H1 (cell line): ENCODE data around the gene KRTAP10-8. TPM values are rescaled to one million over a fixed set of nuclear protein-coding genes. Genes with fewer than 3 reads are reported as not detected.
A peak's percentile ranks its signal among the peaks of the same experiment; 100 is the strongest.
"Not testable (repeated sequence)": the region's sequence is repeated elsewhere in the genome, so short reads cannot be mapped to it uniquely, and the experiment has no call there.

Experiments
- CTCF ChIA-PET: fragments of 300-600 bp; sonication (Branson Sonifier 250); formaldehyde crosslinking; loops from one replicate; lab custom pipeline; 2021; ENCODE audit not compliant: partially characterized antibody; lab: Charles Lee
- POLR2A ChIA-PET: fragments of 300-600 bp; sonication (Branson Sonifier 250); formaldehyde crosslinking; loops from one replicate; lab custom pipeline; 2021; ENCODE audit warnings: inconsistent platforms; ENCODE audit not compliant: partially characterized antibody; lab: Charles Lee
- DNase-seq, 2 experiments: peaks; one replicate each; pipeline versions ENCODE4 v3.0.0 to v3.0.0-alpha.2; 2010 to 2022; ENCODE audit warnings: low spot score in 2 of 2, low read depth in 1 of 2, mixed read lengths in 1 of 2
- FAIRE-seq: peaks from 2 replicates; lab custom pipeline; 2011; peaks lifted over from hg19 to GRCh38; lab: Jason Lieb, UNC
- H2AFZ ChIP-seq: 2 replicates; pipeline ENCODE4 v1.8.1; 2012; ENCODE audit warnings: low read length, inconsistent platforms
- H2AK5ac ChIP-seq: 2 replicates; pipeline ENCODE4 v1.6.1; 2013; ENCODE audit warnings: low read depth, low read length
- H2BK120ac ChIP-seq: replicated peaks from 2 replicates; pipeline ENCODE3; 2013; ENCODE audit warnings: low read depth, low read length, inconsistent platforms
- H2BK12ac ChIP-seq: 2 replicates; pipeline ENCODE4 v1.6.1; 2013; ENCODE audit warnings: low read depth, low read length
- H2BK15ac ChIP-seq: 2 replicates; pipeline ENCODE4 v1.6.1; 2013; ENCODE audit warnings: low read length
- H2BK20ac ChIP-seq: 2 replicates; pipeline ENCODE4 v1.6.1; 2013; ENCODE audit warnings: low read length
- H2BK5ac ChIP-seq: 2 replicates; pipeline ENCODE4 v1.6.1; 2013; ENCODE audit warnings: low read depth, low read length
- H3K14ac ChIP-seq: 2 replicates; pipeline ENCODE4 v1.6.1; 2013; ENCODE audit warnings: inconsistent platforms; ENCODE audit not compliant: insufficient read length
- H3K18ac ChIP-seq: 2 replicates; pipeline ENCODE4 v1.6.1; 2013; ENCODE audit warnings: low read length; ENCODE audit errors: extremely low read depth
- H3K23ac ChIP-seq: 2 replicates; pipeline ENCODE4 v1.6.1; 2013; ENCODE audit warnings: inconsistent platforms; ENCODE audit not compliant: insufficient read length
- H3K23me2 ChIP-seq: 2 replicates; pipeline ENCODE4 v1.6.1; 2013; ENCODE audit warnings: low read depth, low read length
- H3K27ac ChIP-seq: 2 replicates; pipeline ENCODE4 v1.6.1; 2011; ENCODE audit warnings: low read depth, low read length, inconsistent platforms
- H3K27me3 ChIP-seq, 4 experiments: replicated peaks in 1 of 4; 1 replicate in 1 of 4; 2 replicates in 3 of 4; pipeline versions ENCODE4 v1.6.1 to v1.8.1; 2011 to 2013; ENCODE audit warnings: low read length in 3 of 4, mild to moderate bottlenecking in 3 of 4, inconsistent platforms in 2 of 4, mixed read lengths in 2 of 4, moderate library complexity in 1 of 4; ENCODE audit not compliant: control insufficient read depth in 3 of 4, insufficient read depth in 3 of 4; ENCODE audit errors: extremely low read depth in 1 of 4
- H3K36me3 ChIP-seq, 4 experiments: 2 replicates each; pipeline versions ENCODE4 v1.6.1 to v1.8.1; 2011 to 2013; ENCODE audit warnings: mild to moderate bottlenecking in 4 of 4, low read length in 3 of 4, moderate library complexity in 2 of 4, control low read depth in 1 of 4, inconsistent platforms in 1 of 4; ENCODE audit not compliant: insufficient read depth in 4 of 4, control insufficient read depth in 2 of 4
- H3K4ac ChIP-seq: replicated peaks from 2 replicates; pipeline ENCODE3; 2013; ENCODE audit warnings: low read length, low read depth, mixed read lengths, inconsistent platforms; ENCODE audit not compliant: insufficient read length
- H3K4me1 ChIP-seq, 4 experiments: replicated peaks in 1 of 4; 1 replicate in 1 of 4; 2 replicates in 3 of 4; pipeline versions ENCODE4 v1.6.1 to v1.8.1; 2011 to 2013; ENCODE audit warnings: low read length in 3 of 4, inconsistent platforms in 2 of 4, mixed read lengths in 1 of 4; ENCODE audit not compliant: insufficient read depth in 4 of 4, control insufficient read depth in 3 of 4
- H3K4me2 ChIP-seq, 2 experiments: 2 replicates each; pipeline versions ENCODE4 v1.6.1 to v1.8.1; 2011 to 2013; ENCODE audit warnings: low read depth in 2 of 2, low read length in 2 of 2, control low read depth in 1 of 2, inconsistent platforms in 1 of 2, mild to moderate bottlenecking in 1 of 2; ENCODE audit not compliant: insufficient read depth in 1 of 2
- H3K4me3 ChIP-seq, 4 experiments: fragments of 200-600, 300-600 bp in 1 of 4; sonication (generic), shearing (Covaris generic), sonication (Bioruptor Twin) in 1 of 4; 2 replicates each; pipeline versions ENCODE4 v1.5.1 to v1.8.1; 2011 to 2016; ENCODE audit warnings: low read length in 4 of 4, low read depth in 3 of 4, control low read depth in 2 of 4, inconsistent platforms in 2 of 4, mild to moderate bottlenecking in 2 of 4, mixed read lengths in 1 of 4, moderate library complexity in 1 of 4; ENCODE audit not compliant: insufficient read depth in 2 of 4; ENCODE audit errors: extremely low read depth in 1 of 4
- H3K56ac ChIP-seq: replicated peaks from 2 replicates; pipeline ENCODE3; 2013; ENCODE audit warnings: low read depth, mild to moderate bottlenecking, mixed read lengths, low read length, inconsistent platforms; ENCODE audit not compliant: insufficient read length
- H3K79me1 ChIP-seq: 2 replicates; pipeline ENCODE4 v1.6.1; 2013; ENCODE audit warnings: low read depth, low read length, control low read depth
- H3K79me2 ChIP-seq, 2 experiments: 2 replicates each; pipeline versions ENCODE4 v1.6.1 to v1.8.1; 2012 to 2013; ENCODE audit warnings: low read length in 2 of 2, mild to moderate bottlenecking in 2 of 2, inconsistent platforms in 1 of 2; ENCODE audit not compliant: insufficient read depth in 2 of 2, control insufficient read depth in 1 of 2
- H3K9ac ChIP-seq, 4 experiments: replicated peaks in 1 of 4; 1 replicate in 1 of 4; 2 replicates in 3 of 4; pipeline versions ENCODE4 v1.6.1 to v1.8.1; 2011 to 2013; ENCODE audit warnings: low read depth in 3 of 4, low read length in 3 of 4, control low read depth in 2 of 4, mild to moderate bottlenecking in 2 of 4, moderate library complexity in 2 of 4, inconsistent platforms in 1 of 4; ENCODE audit errors: extremely low read depth in 1 of 4
- H3K9me3 ChIP-seq, 2 experiments: 2 replicates each; pipeline versions ENCODE4 v1.6.1 to v1.8.1; 2012 to 2013; ENCODE audit warnings: mild to moderate bottlenecking in 2 of 2, moderate library complexity in 2 of 2, control low read depth in 1 of 2, inconsistent platforms in 1 of 2, low read depth in 1 of 2, low read length in 1 of 2, mixed read lengths in 1 of 2; ENCODE audit not compliant: insufficient read depth in 2 of 2
- H4K20me1 ChIP-seq, 2 experiments: replicated peaks in 1 of 2; 2 replicates each; pipeline versions ENCODE3 to v1.8.1; 2011 to 2013; ENCODE audit warnings: inconsistent platforms in 2 of 2, low read length in 2 of 2, mild to moderate bottlenecking in 1 of 2; ENCODE audit not compliant: insufficient read depth in 2 of 2, control insufficient read depth in 1 of 2
- H4K5ac ChIP-seq: 2 replicates; pipeline ENCODE4 v1.6.1; 2013; ENCODE audit warnings: low read length, low read depth, mixed read lengths, inconsistent platforms; ENCODE audit not compliant: insufficient read length
- H4K8ac ChIP-seq: 2 replicates; pipeline ENCODE4 v1.8.0; 2013; ENCODE audit warnings: mild to moderate bottlenecking, moderate library complexity, low read length, inconsistent platforms; ENCODE audit not compliant: insufficient read depth; ENCODE audit errors: extremely low read depth
- H4K91ac ChIP-seq: replicated peaks from 2 replicates; pipeline ENCODE3; 2013; ENCODE audit warnings: low read length, mixed read lengths, inconsistent platforms; ENCODE audit not compliant: insufficient read length
- WGBS, 2 experiments: shearing (Covaris generic) in 1 of 2; methylation state at CpG; one replicate each; pipeline versions ENCODE4 v1.1.6 to v1.1.7; 2013 to 2015; ENCODE audit warnings: low lambda C conversion rate in 2 of 2, mixed read lengths in 2 of 2, inconsistent platforms in 1 of 2, low coverage in 1 of 2, missing lambda C conversion rate in 1 of 2; ENCODE audit not compliant: insufficient replicate concordance in 2 of 2, insufficient coverage in 1 of 2, insufficient read length in 1 of 2; ENCODE audit errors: extremely low coverage in 1 of 2, missing lambda C conversion rate in 1 of 2; 5-methylcytosine and 5-hydroxymethylcytosine counted together
- polyA plus RNA-seq, 7 experiments: library from polyadenylated mRNA; depleted of rRNA in 3 of 7; stranded (reverse) in 5 of 7; unstranded in 2 of 7; fragments of >200 nt in 5 of 7; fragments of 200-250 nt in 2 of 7; gene quantifications; 1 replicate in 5 of 7; 2 replicates in 1 of 7; 4 replicates in 1 of 7; pipeline versions ENCODE4 v1.2.1 to v1.2.3, GENCODE V29; 2011 to 2013; ENCODE audit warnings: missing spikeins in 2 of 7, mixed read lengths in 2 of 7
- total RNA-seq: library from RNA; stranded (reverse); fragmentation: NEBNext Ultra II Directional; extraction: Animal tissue kit (Norgen Biotek cat#: 25700); gene quantifications from 2 replicates; pipeline ENCODE4 v1.2.1, GENCODE V29; 2021

Gene KRTAP10-8
- total and polyA plus RNA-seq, 2 of the 8 experiments (the other 6 are each of a cell fraction or from before 2014, with no cell fraction given) = not detected

DNA sequence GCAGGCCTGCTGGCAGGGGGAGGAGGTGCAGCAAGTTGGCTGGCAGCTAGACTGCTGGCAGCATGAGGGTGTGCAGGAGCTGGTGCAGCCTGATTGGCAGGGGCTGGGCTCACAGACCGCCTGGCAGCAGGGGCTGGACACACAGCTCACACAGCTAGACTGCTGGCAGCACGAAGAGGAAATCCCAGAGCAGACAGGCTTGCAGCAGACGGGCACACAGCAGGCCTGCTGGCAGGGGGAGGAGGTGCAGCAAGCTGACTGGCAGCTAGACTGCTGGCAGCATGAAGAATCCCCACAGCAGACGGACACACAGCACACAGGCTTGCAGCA, 20.1 kb upstream of the KRTAP10-8 start:
- peaks cover 2 to 17% (median 6%) of the 10 kb centered on the region in 4 experiments for H3K4me1 ChIP-seq

More for the DNA sequence above, 20.1 kb upstream of the KRTAP10-8 start:
- H3K18ac ChIP-seq, H4K20me1 ChIP-seq, H3K36me3 ChIP-seq, H2AFZ ChIP-seq, H2BK15ac ChIP-seq, H3K23me2 ChIP-seq, H3K4ac ChIP-seq, H2BK120ac ChIP-seq, H3K4me2 ChIP-seq, H3K79me2 ChIP-seq, H3K9ac ChIP-seq, H3K56ac ChIP-seq, H4K91ac ChIP-seq, H4K8ac ChIP-seq, H3K23ac ChIP-seq, POLR2A ChIA-PET, H3K27me3 ChIP-seq, H3K14ac ChIP-seq, H3K9me3 ChIP-seq, H3K27ac ChIP-seq, H2BK5ac ChIP-seq, H4K5ac ChIP-seq, H2BK20ac ChIP-seq, H3K4me3 ChIP-seq, H3K79me1 ChIP-seq, FAIRE-seq, H2AK5ac ChIP-seq: not testable (repeated sequence)
- CTCF ChIA-PET = interaction anchor here (0.6 to 1.6 kb wide), 5 partner anchors 8 to 202 kb away, joined by 3 to 6 read pairs (median 3); no protein-coding TSS in a partner anchor
- WGBS, 2 experiments = 100% methylated on average over 2 of the region's 4 CpGs; no CpG with 5 or more reads in 1 of the 2 experiments
- peak in 1 of 2 experiments; percentile 34 for DNase-seq
- H2BK12ac ChIP-seq = peak overlapping the region; percentile 27; the same call in 1 of the 2 replicates
